Inflammatory macrophage (primary cell): ENCODE data around the gene WFS1.

Experiments
- DNase-seq, 2 donors: peaks; one replicate each; pipeline ENCODE4 v3.0.0-alpha.2; 2020 to 2022

Gene WFS1

GRCh38 chr4:6235012-6235411 lies 34.6 kb upstream of the WFS1 start:
- DNase-seq = no peak

- no peak for DNase-seq
These were observed 33.6 kb upstream of the WFS1 start for GRCh38 chr4:6235901-6236640.

- no peak for DNase-seq
These were observed 32.7 kb upstream of the WFS1 start for GRCh38 chr4:6236816-6237390.

- DNase-seq = no peak
These were observed 30.2 kb upstream of the WFS1 start for GRCh38 chr4:6239486-6239885.

GRCh38 chr4:6239968-6240367 lies 29.7 kb upstream of the WFS1 start:
- DNase-seq = no peak

- no peak for DNase-seq
These were observed 28.4 kb upstream of the WFS1 start for GRCh38 chr4:6241062-6241845.

- DNase-seq = no peak
These were observed 27.2 kb upstream of the WFS1 start for GRCh38 chr4:6242271-6243029.

GRCh38 chr4:6245246-6246169 lies 24.1 kb upstream of the WFS1 start:
- no peak for DNase-seq

- DNase-seq = no peak
These were observed 23.4 kb upstream of the WFS1 start for GRCh38 chr4:6246170-6246634.

GRCh38 chr4:6248394-6248793 lies 21.3 kb upstream of the WFS1 start:
- no peak for DNase-seq

- peak; percentile 75 to 76 for DNase-seq
These were observed 19.2 kb upstream of the WFS1 start for GRCh38 chr4:6250235-6250983.

GRCh38 chr4:6250984-6251295 lies 18.7 kb upstream of the WFS1 start:
- no peak for DNase-seq

GRCh38 chr4:6251365-6251764 lies 18.3 kb upstream of the WFS1 start:
- no peak for DNase-seq

GRCh38 chr4:6252051-6252450 lies 17.6 kb upstream of the WFS1 start:
- DNase-seq = no peak

GRCh38 chr4:6253111-6253510 lies 16.5 kb upstream of the WFS1 start:
- DNase-seq = no peak

GRCh38 chr4:6253961-6254360 lies 15.7 kb upstream of the WFS1 start:
- DNase-seq = no peak

GRCh38 chr4:6256141-6256540 lies 13.5 kb upstream of the WFS1 start:
- DNase-seq = no peak

- peak; percentile 83 to 87 for DNase-seq
These were observed 12.2 kb upstream of the WFS1 start for GRCh38 chr4:6257247-6258025.

- DNase-seq = no peak
These were observed 11.7 kb upstream of the WFS1 start for GRCh38 chr4:6258026-6258360.

GRCh38 chr4:6258741-6259140 lies 10.9 kb upstream of the WFS1 start:
- DNase-seq = no peak

- DNase-seq = no peak
These were observed 9.8 kb upstream of the WFS1 start for GRCh38 chr4:6259886-6260285.
